IMR-90 (cell line): ENCODE data around the gene SCN8A. TPM values are rescaled to one million over a fixed set of nuclear protein-coding genes. Genes with fewer than 3 reads are reported as not detected.

Experiments used
- ATAC-seq: fragments of 200-7000 bp; cut with Tn5 transposase; 2 replicates; pipeline ENCODE4 v1.9.1; 2020; ENCODE audit warnings: low read depth, mild to moderate bottlenecking, moderate library complexity
- BruUV-seq: library from RNA; stranded (reverse); fragments of 400-500 nt; replicated peaks from 2 replicates; lab custom pipeline; 2021; lab: Mats Ljungman, UMichigan
- CTCF ChIA-PET: fragments of 300-600 bp; formaldehyde crosslinking; extraction: SDS; loops from one replicate; lab custom pipeline; 2021; ENCODE audit warnings: antibody characterized with exemption; lab: Yijun Ruan, JAX
- POLR2A ChIA-PET: fragments of 300-600 bp; sonication (Branson Sonifier 250); formaldehyde crosslinking; loops from one replicate; lab custom pipeline; 2022; ENCODE audit warnings: antibody characterized with exemption; ENCODE audit not compliant: unreplicated experiment; lab: Charles Lee
- DNase-seq: peaks from one replicate; pipeline ENCODE4 v3.0.0; 2013
- H2AFZ ChIP-seq: replicated peaks from 2 replicates; pipeline ENCODE3; 2013; ENCODE audit warnings: low read length, mild to moderate bottlenecking; ENCODE audit not compliant: poor library complexity
- H2AK5ac ChIP-seq: 2 replicates; pipeline ENCODE4 v1.6.1; 2013; ENCODE audit warnings: low read depth, low read length, inconsistent platforms
- H2AK9ac ChIP-seq: replicated peaks from 2 replicates; pipeline ENCODE3; 2013; ENCODE audit warnings: mild to moderate bottlenecking, low read depth, low read length, moderate library complexity; ENCODE audit not compliant: poor library complexity
- H2BK120ac ChIP-seq: 2 replicates; pipeline ENCODE4 v1.6.1; 2013; ENCODE audit warnings: low read depth, low read length, inconsistent platforms
- H2BK15ac ChIP-seq: 3 replicates; pipeline ENCODE4 v1.6.1; 2013; ENCODE audit warnings: low read depth, low read length, inconsistent platforms
- H2BK20ac ChIP-seq: 2 replicates; pipeline ENCODE4 v1.6.1; 2013; ENCODE audit warnings: low read depth, mild to moderate bottlenecking, inconsistent platforms, low read length, moderate library complexity
- H2BK5ac ChIP-seq: 2 replicates; pipeline ENCODE4 v1.6.1; 2013; ENCODE audit warnings: mild to moderate bottlenecking, low read depth, low read length, inconsistent platforms; ENCODE audit not compliant: poor library complexity, severe bottlenecking
- H3K14ac ChIP-seq: replicated peaks from 2 replicates; pipeline ENCODE4 v1.6.1; 2013; ENCODE audit warnings: low read depth, low read length, inconsistent platforms
- H3K18ac ChIP-seq: 2 replicates; pipeline ENCODE4 v1.6.1; 2013; ENCODE audit warnings: low read depth, low read length, control low read depth
- H3K23ac ChIP-seq: 2 replicates; pipeline ENCODE4 v1.6.1; 2013; ENCODE audit warnings: low read depth, low read length, inconsistent platforms
- H3K27ac ChIP-seq: 2 replicates; pipeline ENCODE4 v1.5.1; 2013; ENCODE audit warnings: mild to moderate bottlenecking, control low read depth, low read length; ENCODE audit not compliant: insufficient read depth
- H3K27me3 ChIP-seq: 2 replicates; pipeline ENCODE4 v1.6.1; 2013; ENCODE audit warnings: low read length; ENCODE audit not compliant: control insufficient read depth, insufficient read depth
- H3K36me3 ChIP-seq: 2 replicates; pipeline ENCODE4 v1.6.1; 2013; ENCODE audit warnings: low read length, mixed read lengths; ENCODE audit not compliant: control insufficient read depth, insufficient read depth
- H3K4ac ChIP-seq: 2 replicates; pipeline ENCODE4 v1.6.1; 2013; ENCODE audit warnings: low read depth, low read length, inconsistent platforms
- H3K4me1 ChIP-seq: 2 replicates; pipeline ENCODE4 v1.6.1; 2013; ENCODE audit warnings: low read length, mixed read lengths; ENCODE audit not compliant: control insufficient read depth, insufficient read depth
- H3K4me2 ChIP-seq: 2 replicates; pipeline ENCODE4 v1.6.1; 2013; ENCODE audit warnings: low read depth, mild to moderate bottlenecking, control low read depth, low read length, moderate library complexity
- H3K4me3 ChIP-seq: 2 replicates; pipeline ENCODE4 v1.5.1; 2013; ENCODE audit warnings: low read depth, mild to moderate bottlenecking, control low read depth, low read length, moderate library complexity; ENCODE audit not compliant: insufficient read depth
- H3K56ac ChIP-seq: 2 replicates; pipeline ENCODE4 v1.6.1; 2013; ENCODE audit warnings: low read length, inconsistent platforms; ENCODE audit not compliant: insufficient read depth; ENCODE audit errors: extremely low read depth
- H3K79me1 ChIP-seq, 2 experiments: 2 replicates each; pipeline ENCODE4 v1.6.1; 2013; ENCODE audit warnings: low read length in 2 of 2, inconsistent platforms in 1 of 2, low read depth in 1 of 2
- H3K9ac ChIP-seq: 2 replicates; pipeline ENCODE4 v1.6.1; 2013; ENCODE audit warnings: low read depth, low read length, control low read depth
- H3K9me1 ChIP-seq: 2 replicates; pipeline ENCODE4 v1.6.1; 2013; ENCODE audit warnings: low read length, inconsistent platforms; ENCODE audit not compliant: insufficient read depth
- H3K9me3 ChIP-seq: 2 replicates; pipeline ENCODE4 v1.6.1; 2013; ENCODE audit warnings: low read length; ENCODE audit not compliant: control insufficient read depth, insufficient read depth
- H4K20me1 ChIP-seq: 2 replicates; pipeline ENCODE4 v1.6.1; 2013; ENCODE audit warnings: low read length, inconsistent platforms; ENCODE audit not compliant: insufficient read depth
- H4K5ac ChIP-seq: 2 replicates; pipeline ENCODE4 v1.6.1; 2013; ENCODE audit warnings: mild to moderate bottlenecking, low read depth, low read length, control low read depth
- H4K8ac ChIP-seq, 2 experiments: 2 replicates each; pipeline ENCODE4 v1.6.1; 2013; ENCODE audit warnings: low read depth in 2 of 2, low read length in 2 of 2, control low read depth in 1 of 2, inconsistent platforms in 1 of 2
- H4K91ac ChIP-seq: 2 replicates; pipeline ENCODE4 v1.6.1; 2013; ENCODE audit warnings: low read depth, low read length, inconsistent platforms; ENCODE audit not compliant: insufficient read depth
- BHLHE40 ChIP-seq: fragments of 150-350 bp; IDR thresholded peaks from 2 replicates; pipeline ENCODE4 v1.6.1; 2016; ENCODE audit warnings: mild to moderate bottlenecking, low read depth, low read length
- CEBPB ChIP-seq: IDR thresholded peaks from 2 replicates; pipeline ENCODE4 v1.6.1; 2012; ENCODE audit warnings: low read depth, low read length, improper control_type of control experiment
- CHD1 ChIP-seq: IDR thresholded peaks from 2 replicates; pipeline ENCODE4 v1.6.1; 2012; ENCODE audit warnings: low read depth, low read length, improper control_type of control experiment
- CTCF ChIP-seq: conservative IDR thresholded peaks from 2 replicates; pipeline ENCODE4 v1.5.1; 2012; ENCODE audit warnings: mild to moderate bottlenecking, low read depth, low read length, improper control_type of control experiment
- ELK1 ChIP-seq: fragments of 150-350 bp; IDR thresholded peaks from 2 replicates; pipeline ENCODE4 v1.6.1; 2016; ENCODE audit warnings: low read depth, mild to moderate bottlenecking, low read length, moderate library complexity, borderline replicate concordance
- FOS ChIP-seq: fragments of 150-350 bp; IDR thresholded peaks from 2 replicates; pipeline ENCODE4 v1.6.1; 2016; ENCODE audit warnings: low read depth, low read length
- MAFK ChIP-seq: IDR thresholded peaks from 2 replicates; pipeline ENCODE4 v1.6.1; 2012; ENCODE audit warnings: low read depth, low read length, improper control_type of control experiment
- MAZ ChIP-seq: IDR thresholded peaks from 2 replicates; pipeline ENCODE4 v1.6.1; 2012; ENCODE audit warnings: low read depth, mild to moderate bottlenecking, low read length, improper control_type of control experiment, moderate library complexity, borderline replicate concordance
- MXI1 ChIP-seq: IDR thresholded peaks from 2 replicates; pipeline ENCODE4 v1.6.1; 2012; ENCODE audit warnings: low read depth, mild to moderate bottlenecking, low read length, moderate library complexity, borderline replicate concordance
- NFE2L2 ChIP-seq: fragments of 150-350 bp; IDR thresholded peaks from 2 replicates; pipeline ENCODE4 v1.6.1; 2016; ENCODE audit warnings: low read depth, mild to moderate bottlenecking, low read length
- POLR2A ChIP-seq: IDR thresholded peaks from 2 replicates; pipeline ENCODE4 v1.6.1; 2012; ENCODE audit warnings: mild to moderate bottlenecking, low read depth, low read length
- RCOR1 ChIP-seq: IDR thresholded peaks from 2 replicates; pipeline ENCODE4 v1.6.1; 2012; ENCODE audit warnings: mild to moderate bottlenecking, low read length, improper control_type of control experiment; ENCODE audit not compliant: insufficient replicate concordance
- RFX5 ChIP-seq: IDR thresholded peaks from 2 replicates; pipeline ENCODE4 v1.8.0; 2012; ENCODE audit warnings: low read depth, mild to moderate bottlenecking, low read length, moderate library complexity
- SMC3 ChIP-seq: fragments of 150-350 bp; IDR thresholded peaks from 2 replicates; pipeline ENCODE4 v1.6.1; 2016; ENCODE audit warnings: low read depth, mild to moderate bottlenecking, antibody characterized with exemption, low read length, moderate library complexity
- USF2 ChIP-seq: fragments of 150-350 bp; IDR thresholded peaks from 2 replicates; pipeline ENCODE4 v1.6.1; 2017; ENCODE audit warnings: mild to moderate bottlenecking, antibody characterized with exemption, low read length, low read depth
- WGBS, 2 experiments: methylation state at CpG; one replicate each; pipeline versions ENCODE4 v1.1.5 to v1.1.7; 2013; ENCODE audit warnings: missing lambda C conversion rate in 2 of 2; ENCODE audit not compliant: insufficient read length in 1 of 2; ENCODE audit errors: extremely low coverage in 2 of 2; 5-methylcytosine and 5-hydroxymethylcytosine counted together
- dilution Hi-C: fragments of 300-500 bp; cut with HindIII; formaldehyde crosslinking; loops from one replicate; pipeline ENCODE4 v1.14.3; 2018; ENCODE audit warnings: low sequenced_read_pairs; ENCODE audit not compliant: unreplicated experiment
- in situ Hi-C: fragments of 300-500 bp; cut with MboI; formaldehyde crosslinking; loops from 3 replicates; pipeline ENCODE4 v1.14.3; 2019; ENCODE audit warnings: low sequenced_read_pairs, inconsistent platforms, mixed read lengths
- intact Hi-C: fragments of 100-400 bp; cut with micrococcal nuclease; formaldehyde crosslinking; loops from 2 replicates; pipeline ENCODE4 v1.10.0; 2022
- polyA plus RNA-seq, 3 experiments: library from polyadenylated mRNA; depleted of rRNA; stranded (reverse); fragments of >200 nt; gene quantifications; 2 replicates each; pipeline ENCODE4 v1.2.3, GENCODE V29; 2012; ENCODE audit warnings: low replicate concordance in 1 of 3
- total RNA-seq: library from RNA; depleted of rRNA; stranded (reverse); fragments of >200 nt; gene quantifications from 2 replicates; pipeline ENCODE4 v1.2.3, GENCODE V29; 2012

Gene SCN8A
- total and polyA plus RNA-seq, 2 of the 4 experiments (the other 2 are of a cell fraction), result 6.9 to 19.7 TPM

- no peak overlapping the region for H3K18ac ChIP-seq
- peaks cover 69% of the 10 kb centered on the region for H3K27me3 ChIP-seq
- DNase-seq, result no peak
- WGBS, 2 experiments, result 70% methylated on average over 8 of the region's 12 CpGs; no CpG with 5 or more reads in 1 of the 2 experiments
- no peak overlapping the region for H2AK5ac ChIP-seq
- ATAC-seq, result no peak
- no peak overlapping the region for H3K4me3 ChIP-seq
- CTCF ChIA-PET, result interaction anchor here (2.3 kb wide), 1 partner anchor 10 kb away, joined by 6 read pairs; no protein-coding TSS in a partner anchor
- no peak overlapping the region for H4K91ac ChIP-seq
- H3K9ac ChIP-seq, result no peak overlapping the region
- no peak overlapping the region for H2BK5ac ChIP-seq
- in situ Hi-C loops, result no loop called here
- no peak overlapping the region for H3K4ac ChIP-seq
- H3K4me1 ChIP-seq, result no peaks in the 10 kb centered on the region
- H3K79me1 ChIP-seq, result no peaks in the 10 kb centered on the region
- BruUV-seq, result no TSS peak
- dilution Hi-C loops, result no loop called here
- H2AK9ac ChIP-seq, result no peak overlapping the region
- POLR2A ChIA-PET, result no interaction called here
- no peak overlapping the region for H3K23ac ChIP-seq
- H2BK15ac ChIP-seq, result no peak overlapping the region
- H3K56ac ChIP-seq, result no peak overlapping the region
- H3K27ac ChIP-seq, result no peak overlapping the region
- no peaks in the 10 kb centered on the region for H3K36me3 ChIP-seq
- H4K5ac ChIP-seq, result no peak overlapping the region
- no peak overlapping the region for H2BK20ac ChIP-seq
- no peak overlapping the region for H3K14ac ChIP-seq
- no peak overlapping the region for H4K8ac ChIP-seq
- no peak overlapping the region for H2BK120ac ChIP-seq
- H3K4me2 ChIP-seq, result no peak overlapping the region
- intact Hi-C loops, result no loop called here
- no peaks in the 10 kb centered on the region for H4K20me1 ChIP-seq
- H2AFZ ChIP-seq, result no peak overlapping the region
- H3K9me1 ChIP-seq, result no peaks in the 10 kb centered on the region
- H3K9me3 ChIP-seq, result no peaks in the 10 kb centered on the region
- TF ChIP-seq SMC3 (no peak), BHLHE40 (no peak), USF2 (no peak), RFX5 (no peak), ELK1 (no peak), NFE2L2 (no peak), CHD1 (no peak), MAZ (no peak), MAFK (no peak), FOS (no peak), RCOR1 (no peak), POLR2A (no peak), CTCF (no peak), CEBPB (no peak), MXI1 (no peak)
Measured at GRCh38 chr12:51833448-51834227, 242.6 kb downstream of the SCN8A start.
